ENCODE measurements around the gene SYTL2. TPM values are rescaled to one million over a fixed set of nuclear protein-coding genes. Genes with fewer than 3 reads are reported as not detected.

The SYTL2 gene
- total RNA-seq, 2 donors from 2014 or later = 4.6 to 7.5 TPM

GRCh38 chr11:85705800-85706199 lies 105.1 kb downstream of the SYTL2 start:
- peaks cover 0 to 6% of the 10 kb centered on the region in 2 donors for H3K36me3 Mint-ChIP-seq

GRCh38 chr11:85704967-85705366 lies 106.0 kb downstream of the SYTL2 start:
- H3K36me3 Mint-ChIP-seq = peaks cover 0 to 6% of the 10 kb centered on the region in 2 donors

More at GRCh38 chr11:85705800-85706199, 105.1 kb downstream of the SYTL2 start:
- no peaks in the 10 kb centered on the region for H3K9me3 Mint-ChIP-seq
- ATAC-seq (no peak), DNase-seq (ENCODE audit: low spot score in 2 of 2) (no peak)
- peak overlapping the region in 1 of 2 donors; percentile 28 for H3K27ac Mint-ChIP-seq

DNA sequence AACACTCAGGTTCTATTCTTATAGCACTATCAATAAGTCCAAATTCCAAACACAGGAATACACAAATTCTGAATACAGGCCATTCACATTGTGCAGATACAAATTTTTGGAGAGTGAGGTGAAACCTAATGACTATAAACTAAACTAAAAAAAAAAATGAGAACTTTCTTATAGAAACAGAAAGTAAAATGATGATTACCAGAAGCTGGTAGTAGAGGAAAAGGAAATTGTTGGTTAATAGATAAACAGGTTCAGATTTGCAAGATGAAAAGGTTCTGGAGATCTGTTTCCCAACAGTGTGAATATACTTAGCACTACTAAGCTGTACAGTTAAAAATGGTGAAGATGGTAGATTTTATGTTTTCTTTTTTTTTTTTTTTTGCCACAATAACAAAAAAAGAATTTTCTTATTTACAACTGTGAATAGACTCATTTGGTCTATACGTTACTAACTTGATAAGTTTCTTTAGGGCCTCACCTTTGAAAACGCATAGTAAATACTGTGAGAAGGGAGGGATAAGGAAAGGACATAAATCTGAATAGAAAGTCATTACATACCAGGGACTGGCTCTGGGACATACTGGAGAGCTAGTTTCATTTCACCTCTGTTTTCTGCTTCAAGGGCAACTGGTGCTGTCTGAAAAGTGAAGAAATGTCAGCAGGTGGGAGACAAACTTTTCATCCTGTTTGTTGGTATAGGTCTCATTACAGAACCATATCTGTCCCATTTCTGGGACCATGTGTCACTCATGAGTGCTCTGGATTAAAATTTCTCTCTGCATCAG lies 110.8 kb downstream of the SYTL2 start:
- DNase-seq (ENCODE audit: low spot score in 2 of 2) (no peak), ATAC-seq (peak; percentile 36 to 75)
- Mint-ChIP-seq H3K27ac (peak overlapping the region; percentile 80 to 89), H3K9me3 (no peaks in the 10 kb centered on the region), H3K36me3 (peaks cover 0 to 6% of the 10 kb centered on the region in 2 donors)

More at GRCh38 chr11:85704967-85705366, 106.0 kb downstream of the SYTL2 start:
- Mint-ChIP-seq H3K9me3 (no peaks in the 10 kb centered on the region), H3K27ac (no peak overlapping the region)
- no peak for ATAC-seq
- no peak for DNase-seq (ENCODE audit: low spot score in 2 of 2)

- no peak for DNase-seq (ENCODE audit: low spot score in 2 of 2)
- Mint-ChIP-seq H3K9me3 (no peaks in the 10 kb centered on the region), H3K27ac (no peak overlapping the region), H3K36me3 (peaks cover 0 to 6% of the 10 kb centered on the region in 2 donors)
- ATAC-seq = peak in 1 of 2 donors; percentile 60
Observed at GRCh38 chr11:85698195-85698594, 112.7 kb downstream of the SYTL2 start.

- no peak overlapping the region for H3K27ac Mint-ChIP-seq
Observed at GRCh38 chr11:85697747-85698146, 113.2 kb downstream of the SYTL2 start.

GRCh38 chr11:85695546-85695945 lies 115.4 kb downstream of the SYTL2 start:
- DNase-seq (ENCODE audit: low spot score in 2 of 2) = no peak
- H3K27ac Mint-ChIP-seq = no peak overlapping the region
- no peaks in the 10 kb centered on the region for H3K36me3 Mint-ChIP-seq
- no peak for ATAC-seq
- no peaks in the 10 kb centered on the region for H3K9me3 Mint-ChIP-seq

More at GRCh38 chr11:85697747-85698146, 113.2 kb downstream of the SYTL2 start:
- ATAC-seq = peak; percentile 31 to 59
- Mint-ChIP-seq H3K36me3 (peaks cover 0 to 4% of the 10 kb centered on the region in 2 donors), H3K9me3 (no peaks in the 10 kb centered on the region)
- no peak for DNase-seq (ENCODE audit: low spot score in 2 of 2)

GRCh38 chr11:85694385-85694980 lies 116.5 kb downstream of the SYTL2 start:
- DNase-seq (ENCODE audit: low spot score in 2 of 2) (no peak), ATAC-seq (no peak)
- no peaks in the 10 kb centered on the region for H3K36me3 Mint-ChIP-seq
- no peaks in the 10 kb centered on the region for H3K9me3 Mint-ChIP-seq
- H3K27ac Mint-ChIP-seq = no peak overlapping the region

DNA sequence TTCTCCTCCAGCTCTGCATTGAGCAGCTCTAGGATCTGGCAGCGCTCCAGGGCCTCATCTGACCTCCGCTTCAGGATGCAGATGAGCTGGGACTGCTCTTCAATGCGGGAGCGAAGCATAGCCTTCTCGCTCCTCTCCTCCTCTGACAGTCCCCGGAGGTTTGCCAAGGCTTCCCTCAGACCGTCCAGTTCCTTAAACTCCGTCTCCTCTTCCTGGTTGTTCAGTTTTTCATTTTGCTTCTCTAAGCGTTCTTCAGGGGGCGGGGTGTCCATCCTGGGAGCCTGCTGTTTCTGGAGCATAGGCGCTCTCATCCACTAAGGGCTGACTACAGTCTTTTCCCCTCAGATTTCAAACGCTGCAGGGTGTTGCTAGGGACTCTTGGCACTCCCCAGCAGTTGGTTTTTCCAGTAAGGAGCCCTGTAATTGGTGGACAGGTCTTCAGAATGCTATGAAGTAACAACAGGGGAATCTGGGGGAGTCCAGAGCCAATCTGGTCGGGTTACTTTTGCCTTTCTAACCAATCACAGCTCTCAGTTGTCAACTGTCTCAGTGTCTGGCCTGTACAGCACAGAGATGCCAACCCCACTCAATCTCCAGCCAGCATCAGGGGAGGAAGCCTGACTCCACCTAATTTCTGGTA lies 125.0 kb downstream of the SYTL2 start, which contains the start of gene CCDC89:
CCDC89 (minus strand) TSS at position 376 of the 640 bp plus-strand sequence; CDS start at position 311, 65 bp downstream.
- Mint-ChIP-seq H3K27ac (peak within 1 kb of the TSS in 1 of 2 donors; percentile 46), H3K9me3 (no peaks in the 10 kb centered on the region), H3K36me3 (peaks cover 0 to 5% of the 10 kb centered on the region in 2 donors)
- DNase-seq (ENCODE audit: low spot score in 2 of 2) = no peak
- ATAC-seq = no peak

DNA sequence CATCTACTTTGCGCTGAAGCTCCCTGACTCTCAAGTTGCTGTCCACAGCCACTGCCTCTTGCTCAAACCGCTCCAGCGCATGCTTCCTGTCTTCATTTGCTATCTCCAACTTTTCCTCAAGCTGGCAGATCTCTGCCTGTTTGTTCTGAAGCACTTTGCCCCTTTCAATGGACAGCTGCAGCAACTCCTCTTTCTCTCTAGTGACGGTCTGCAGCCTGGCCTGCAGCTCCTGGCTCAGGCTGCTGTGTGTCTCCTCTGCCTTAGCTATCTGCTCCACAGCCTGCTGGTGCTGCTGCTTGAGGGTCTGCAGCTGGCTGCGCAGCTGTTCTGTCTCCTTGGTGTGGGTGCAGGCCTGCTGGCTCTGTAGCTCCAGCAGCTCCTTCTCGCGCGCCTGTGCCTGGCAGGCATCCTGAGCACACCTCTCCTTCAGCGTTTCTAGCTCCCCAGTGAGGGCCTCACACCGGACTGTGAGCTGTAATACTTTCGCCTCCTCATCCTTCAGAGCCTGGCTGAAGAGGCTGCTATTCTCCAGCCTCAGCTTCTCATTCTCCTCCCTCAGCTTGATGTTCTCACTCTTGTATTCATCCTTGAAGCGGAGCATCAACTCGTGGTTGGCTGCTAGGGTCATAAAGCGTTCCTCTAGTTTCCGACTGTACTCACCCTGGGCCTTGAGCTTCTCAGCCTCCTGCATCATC lies 125.7 kb downstream of the SYTL2 start:
- DNase-seq (ENCODE audit: low spot score in 2 of 2) (no peak), ATAC-seq (no peak)
- peaks cover 0 to 5% of the 10 kb centered on the region in 2 donors for H3K36me3 Mint-ChIP-seq
- H3K27ac Mint-ChIP-seq = peak overlapping the region in 1 of 2 donors; percentile 46
- H3K9me3 Mint-ChIP-seq = no peaks in the 10 kb centered on the region

DNA sequence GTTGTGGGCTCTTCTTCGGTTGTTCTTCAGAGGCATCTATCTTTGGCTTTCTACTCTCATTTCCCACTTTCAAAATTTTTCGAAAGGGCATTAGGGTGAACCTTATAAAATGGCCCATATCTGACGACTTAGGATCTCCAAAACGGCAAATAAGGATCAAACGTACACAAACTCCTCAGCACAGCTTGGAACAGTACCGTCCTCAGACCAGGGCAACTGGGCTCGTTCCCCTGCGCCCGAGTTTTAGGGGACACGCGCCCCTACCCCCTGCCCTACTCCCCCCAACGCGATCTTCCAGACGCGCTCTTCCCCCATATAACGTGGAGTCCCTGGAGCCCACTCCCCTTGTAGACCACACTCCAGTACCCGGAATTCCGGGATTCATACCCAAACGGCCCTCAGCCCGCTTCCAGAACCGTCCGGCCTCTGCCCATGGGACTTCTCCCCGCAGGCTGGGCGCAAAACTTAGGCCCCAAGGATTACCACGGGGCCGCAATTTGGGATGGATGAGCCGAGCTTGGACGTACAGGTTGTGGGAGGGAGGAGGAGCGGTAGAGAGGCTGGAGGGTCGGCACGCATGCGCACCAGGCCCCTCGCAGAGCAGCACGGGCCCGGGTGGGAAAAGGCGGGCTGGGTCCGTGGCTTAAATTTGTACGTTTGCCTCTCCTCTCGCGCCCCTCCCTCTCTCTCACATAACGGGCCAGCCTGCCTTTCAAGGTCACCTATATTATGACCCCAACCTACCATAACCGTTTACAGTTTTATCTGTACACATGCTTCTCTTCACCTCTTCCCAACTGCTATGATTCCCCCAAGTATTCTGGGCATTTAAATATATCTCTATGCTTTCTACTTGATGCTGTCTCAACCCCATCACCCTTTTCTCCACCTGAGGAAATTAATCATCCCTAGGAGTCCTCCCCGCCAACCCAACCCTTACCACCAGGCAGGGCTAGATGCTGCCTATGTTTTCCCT lies 128.3 kb downstream of the SYTL2 start:
- DNase-seq (ENCODE audit: low spot score in 2 of 2) (peak; percentile 65 to 69), ATAC-seq (peak; percentile 88 to 92)
- H3K9me3 Mint-ChIP-seq = no peaks in the 10 kb centered on the region
- H3K36me3 Mint-ChIP-seq = peaks cover 0 to 5% of the 10 kb centered on the region in 2 donors
- peak overlapping the region; percentile 92 to 94 for H3K27ac Mint-ChIP-seq

- no peaks in the 10 kb centered on the region for H3K9me3 Mint-ChIP-seq
- H3K36me3 Mint-ChIP-seq = peaks cover 0 to 5% of the 10 kb centered on the region in 2 donors
- ATAC-seq = peak; percentile 27 to 44
- no peak for DNase-seq (ENCODE audit: low spot score in 2 of 2)
- H3K27ac Mint-ChIP-seq = no peak overlapping the region
Observed at GRCh38 chr11:85680897-85681296, 130.0 kb downstream of the SYTL2 start.

DNA sequence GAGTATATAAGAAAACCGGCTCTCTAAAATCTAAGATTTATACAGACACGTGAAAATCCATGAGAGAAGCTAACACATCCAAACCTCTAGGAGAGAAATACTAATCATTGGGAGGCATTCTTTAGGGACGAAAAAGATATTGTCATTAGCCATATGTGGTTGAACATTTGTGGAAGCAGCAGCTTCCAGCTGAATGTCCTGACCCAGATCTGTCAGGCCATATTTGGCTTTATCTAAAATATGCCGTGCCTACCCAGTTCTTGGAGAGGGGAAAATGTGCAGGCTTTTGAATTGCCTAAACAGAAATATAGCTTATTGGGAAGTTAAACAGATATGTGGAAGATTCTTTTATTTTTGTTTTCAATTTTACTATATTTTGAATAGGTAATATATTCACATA lies 131.4 kb downstream of the SYTL2 start:
- H3K27ac Mint-ChIP-seq = no peak overlapping the region

DNA sequence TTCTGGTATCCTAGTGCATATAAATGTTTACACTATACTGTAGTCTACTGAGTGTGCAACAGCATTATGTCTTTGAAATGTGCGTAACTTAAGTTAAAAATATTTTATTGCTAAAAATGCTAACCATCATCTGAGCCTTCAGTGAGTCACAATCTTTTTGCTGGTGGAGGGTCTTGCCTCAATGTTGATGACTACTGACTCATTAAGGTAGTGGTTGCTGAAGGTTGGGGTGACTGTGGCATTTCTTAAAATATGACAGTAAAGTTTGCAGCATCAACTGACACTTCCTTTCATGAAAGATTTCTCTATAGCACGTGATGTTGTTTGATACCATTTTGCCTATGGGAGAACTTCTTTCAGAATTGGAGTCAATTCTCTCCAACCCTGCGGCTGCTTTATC lies 137.5 kb downstream of the SYTL2 start:
- Mint-ChIP-seq H3K9me3 (peaks cover 3 to 4% of the 10 kb centered on the region in 2 donors), H3K36me3 (no peaks in the 10 kb centered on the region), H3K27ac (no peak overlapping the region)
- ATAC-seq = peak in 1 of 2 donors; percentile 84
- no peak for DNase-seq (ENCODE audit: low spot score in 2 of 2)

More for the DNA sequence above, 131.4 kb downstream of the SYTL2 start:
- H3K36me3 Mint-ChIP-seq = peaks cover 0 to 5% of the 10 kb centered on the region in 2 donors
- DNase-seq (ENCODE audit: low spot score in 2 of 2) (no peak), ATAC-seq (no peak)
- peaks cover 0 to 3% of the 10 kb centered on the region in 2 donors for H3K9me3 Mint-ChIP-seq

DNA sequence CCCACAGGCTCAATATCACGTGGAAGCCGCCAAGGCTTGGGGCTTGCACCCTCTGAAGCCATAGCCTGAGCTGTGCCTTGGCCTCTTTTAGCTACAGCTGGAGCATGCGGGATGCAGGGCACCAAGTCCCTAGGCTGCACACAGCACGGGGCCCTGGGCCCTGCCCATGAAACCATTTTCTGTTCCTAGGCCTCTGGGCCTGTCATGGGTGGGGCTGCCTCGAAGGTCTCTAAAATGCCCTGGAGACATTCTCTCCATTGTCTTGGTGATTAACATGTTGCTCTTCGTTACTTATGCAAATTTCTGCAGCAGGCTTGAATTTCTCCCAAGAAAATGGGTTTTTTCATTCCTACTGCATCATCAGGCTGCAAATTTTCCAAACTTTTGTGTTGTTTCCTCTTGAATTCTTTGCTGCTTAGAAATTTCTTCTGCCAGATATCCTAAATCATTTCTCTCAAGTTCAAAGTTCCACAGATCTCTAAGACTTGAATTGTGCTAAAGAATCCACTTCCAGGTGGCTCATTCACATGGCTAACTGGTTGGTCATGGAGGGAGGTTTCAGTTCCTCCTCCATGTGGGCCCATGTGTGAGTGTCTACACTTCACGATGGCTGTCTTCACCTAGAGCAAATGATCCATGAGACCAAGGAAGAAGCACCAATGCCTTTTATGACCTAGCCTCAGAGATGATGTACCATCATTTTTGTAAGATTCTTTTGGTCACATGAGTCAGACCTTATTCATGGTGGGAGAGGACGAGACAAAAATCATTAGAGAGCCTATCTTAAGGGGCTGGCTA lies 138.6 kb downstream of the SYTL2 start:
- Mint-ChIP-seq H3K36me3 (no peaks in the 10 kb centered on the region), H3K9me3 (peaks cover 3 to 4% of the 10 kb centered on the region in 2 donors), H3K27ac (no peak overlapping the region)
- DNase-seq (ENCODE audit: low spot score in 2 of 2) = no peak
- no peak for ATAC-seq
